SJCRH30 (cell line): ENCODE measurements around the gene CNTNAP2. TPM values are rescaled to one million over a fixed set of nuclear protein-coding genes. Genes with fewer than 3 reads are reported as not detected.
A peak's percentile ranks its signal among the peaks of the same experiment; 100 is the strongest.

ENCODE experiments used
- DNase-seq, 2 experiments: peaks; one replicate each; pipeline ENCODE4 v3.0.0-alpha.2; 2015 to 2020
- H3K27ac ChIP-seq: fragments of 250-450 bp; sonication (Bioruptor Pico); 2 replicates; pipeline ENCODE4 v1.5.1; 2020; ENCODE audit warnings: mild to moderate bottlenecking, moderate library complexity
- H3K27me3 ChIP-seq: fragments of 250-450 bp; sonication (Bioruptor Pico); 2 replicates; pipeline ENCODE4 v1.5.1; 2020; ENCODE audit warnings: mild to moderate bottlenecking, moderate library complexity
- H3K36me3 ChIP-seq: fragments of 250-450 bp; sonication (Bioruptor Pico); 2 replicates; pipeline ENCODE4 v1.5.1; 2020; ENCODE audit warnings: mild to moderate bottlenecking, moderate library complexity
- H3K4me1 ChIP-seq: fragments of 250-450 bp; sonication (Bioruptor Pico); 2 replicates; pipeline ENCODE4 v1.5.1; 2020; ENCODE audit warnings: mild to moderate bottlenecking, moderate library complexity
- H3K4me3 ChIP-seq: fragments of 250-450 bp; sonication (Bioruptor Pico); 2 replicates; pipeline ENCODE4 v1.5.1; 2020; ENCODE audit warnings: mild to moderate bottlenecking, moderate library complexity
- H3K9me3 ChIP-seq: fragments of 250-450 bp; sonication (Bioruptor Pico); replicated peaks from 2 replicates; pipeline ENCODE4 v1.5.1; 2020; ENCODE audit warnings: mild to moderate bottlenecking, moderate library complexity
- total RNA-seq: library from RNA; depleted of rRNA; stranded (reverse); fragments of >200 nt; shearing (Covaris generic); gene quantifications from 2 replicates; pipeline ENCODE4 v1.2.3, GENCODE V29; 2014

Gene CNTNAP2
- total RNA-seq, 1 experiment from 2014 or later: not detected

DNA sequence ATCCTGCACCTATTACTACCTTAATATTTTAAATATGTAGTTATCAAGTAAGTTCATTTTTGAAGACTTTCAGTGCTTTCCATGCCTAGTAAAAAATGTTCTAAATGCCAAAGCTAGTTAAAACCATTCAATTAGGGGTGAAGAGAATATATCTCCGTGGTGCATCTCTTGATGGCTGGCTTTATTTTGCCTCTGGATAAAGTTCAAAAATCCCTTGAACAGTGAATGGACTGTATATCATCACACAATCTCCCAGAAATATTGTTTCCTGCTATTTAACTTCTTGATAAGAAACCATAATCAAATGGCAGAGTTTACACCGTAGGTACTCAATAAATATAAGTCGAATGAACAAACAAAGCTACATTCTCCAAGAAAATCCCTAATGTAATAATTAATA is 1360.9 kb downstream of the CNTNAP2 start:
- no peaks in the 10 kb centered on the region for H3K36me3 ChIP-seq
- H3K4me1 ChIP-seq: no peaks in the 10 kb centered on the region
- H3K9me3 ChIP-seq: no peaks in the 10 kb centered on the region
- DNase-seq: no peak
- no peaks in the 10 kb centered on the region for H3K27me3 ChIP-seq
- H3K27ac ChIP-seq: no peak overlapping the region
- no peak overlapping the region for H3K4me3 ChIP-seq

GRCh38 chr7:147478796-147479195 is 1362.2 kb downstream of the CNTNAP2 start:
- Histone ChIP-seq H3K4me1 (no peaks in the 10 kb centered on the region), H3K36me3 (no peaks in the 10 kb centered on the region), H3K4me3 (no peak overlapping the region), H3K9me3 (no peaks in the 10 kb centered on the region), H3K27ac (no peak overlapping the region), H3K27me3 (no peaks in the 10 kb centered on the region)
- DNase-seq: no peak

- Histone ChIP-seq H3K4me3 (no peak overlapping the region), H3K9me3 (no peaks in the 10 kb centered on the region), H3K36me3 (no peaks in the 10 kb centered on the region), H3K27ac (no peak overlapping the region), H3K4me1 (no peaks in the 10 kb centered on the region), H3K27me3 (no peaks in the 10 kb centered on the region)
- no peak for DNase-seq
These were observed 1367.2 kb downstream of the CNTNAP2 start for GRCh38 chr7:147483634-147484292.

- H3K4me3 ChIP-seq: no peak overlapping the region
- H3K27ac ChIP-seq: no peak overlapping the region
- H3K4me1 ChIP-seq: no peaks in the 10 kb centered on the region
- no peaks in the 10 kb centered on the region; the same call in 1 of the 2 replicates for H3K9me3 ChIP-seq
- no peaks in the 10 kb centered on the region for H3K36me3 ChIP-seq
- no peak for DNase-seq
- H3K27me3 ChIP-seq: no peaks in the 10 kb centered on the region
These were observed 1369.1 kb downstream of the CNTNAP2 start for GRCh38 chr7:147485660-147486210.

DNA sequence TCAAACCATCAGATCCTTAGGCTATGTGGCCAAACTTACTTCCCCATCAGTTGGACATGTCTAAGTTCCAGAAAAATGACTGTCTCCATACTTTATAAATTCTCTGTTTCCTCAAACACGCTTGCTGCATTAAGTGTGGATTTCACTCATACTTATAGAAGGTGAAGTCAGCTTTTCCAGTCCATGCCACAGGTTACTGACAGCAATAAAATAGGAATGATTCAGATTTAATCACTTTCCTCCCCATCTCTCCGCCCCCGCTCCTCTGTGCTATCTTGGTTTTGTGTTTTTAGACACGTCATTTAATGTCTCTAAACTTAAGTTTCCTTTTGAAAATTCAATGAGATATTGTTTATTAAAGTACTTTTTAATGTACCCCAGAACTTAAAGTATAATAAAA is 1376.0 kb downstream of the CNTNAP2 start:
- Histone ChIP-seq H3K4me1 (no peaks in the 10 kb centered on the region), H3K36me3 (no peaks in the 10 kb centered on the region), H3K27ac (no peak overlapping the region), H3K27me3 (0 out of 2 replicates have a peak, but pooled peaks cover 2% of the 10 kb centered on the region), H3K4me3 (no peak overlapping the region), H3K9me3 (no peaks in the 10 kb centered on the region; the same call in 1 of the 2 replicates)
- no peak for DNase-seq

GRCh38 chr7:147496209-147496608 is 1379.6 kb downstream of the CNTNAP2 start:
- H3K9me3 ChIP-seq: no peaks in the 10 kb centered on the region
- no peak for DNase-seq

GRCh38 chr7:147497246-147497645 is 1380.6 kb downstream of the CNTNAP2 start:
- Histone ChIP-seq H3K4me1 (no peaks in the 10 kb centered on the region), H3K27me3 (0 out of 2 replicates have a peak, but pooled peaks cover 2% of the 10 kb centered on the region), H3K27ac (no peak overlapping the region), H3K36me3 (no peaks in the 10 kb centered on the region), H3K4me3 (no peak overlapping the region), H3K9me3 (no peaks in the 10 kb centered on the region)
- no peak for DNase-seq

More at GRCh38 chr7:147496209-147496608, 1379.6 kb downstream of the CNTNAP2 start:
- no peak overlapping the region for H3K27ac ChIP-seq
- no peaks in the 10 kb centered on the region for H3K4me1 ChIP-seq
- H3K27me3 ChIP-seq: 0 out of 2 replicates have a peak, but pooled peaks cover 2% of the 10 kb centered on the region
- H3K36me3 ChIP-seq: no peaks in the 10 kb centered on the region
- H3K4me3 ChIP-seq: no peak overlapping the region

- no peak for DNase-seq
- no peaks in the 10 kb centered on the region for H3K9me3 ChIP-seq
These were observed 1381.5 kb downstream of the CNTNAP2 start for GRCh38 chr7:147498081-147498480.

GRCh38 chr7:147509035-147509501 is 1392.5 kb downstream of the CNTNAP2 start:
- Histone ChIP-seq H3K36me3 (no peaks in the 10 kb centered on the region), H3K27me3 (peaks cover 3% of the 10 kb centered on the region), H3K9me3 (no peaks in the 10 kb centered on the region), H3K4me3 (no peak overlapping the region), H3K4me1 (no peaks in the 10 kb centered on the region), H3K27ac (no peak overlapping the region)
- no peak for DNase-seq

More at GRCh38 chr7:147498081-147498480, 1381.5 kb downstream of the CNTNAP2 start:
- Histone ChIP-seq H3K36me3 (no peaks in the 10 kb centered on the region), H3K4me1 (no peaks in the 10 kb centered on the region), H3K27ac (no peak overlapping the region), H3K27me3 (0 out of 2 replicates have a peak, but pooled peaks cover 2% of the 10 kb centered on the region), H3K4me3 (no peak overlapping the region)

GRCh38 chr7:147509541-147510200 is 1393.1 kb downstream of the CNTNAP2 start:
- H3K9me3 ChIP-seq: no peaks in the 10 kb centered on the region
- peaks cover 3% of the 10 kb centered on the region for H3K27me3 ChIP-seq
- H3K4me3 ChIP-seq: no peak overlapping the region
- no peak overlapping the region for H3K27ac ChIP-seq
- H3K36me3 ChIP-seq: no peaks in the 10 kb centered on the region
- no peaks in the 10 kb centered on the region for H3K4me1 ChIP-seq
- DNase-seq: no peak

- Histone ChIP-seq H3K4me3 (no peak overlapping the region), H3K36me3 (no peaks in the 10 kb centered on the region), H3K27me3 (peaks cover 3% of the 10 kb centered on the region), H3K27ac (no peak overlapping the region), H3K4me1 (no peaks in the 10 kb centered on the region), H3K9me3 (no peaks in the 10 kb centered on the region)
- DNase-seq: no peak
These were observed 1393.6 kb downstream of the CNTNAP2 start for GRCh38 chr7:147510201-147510542.

DNA sequence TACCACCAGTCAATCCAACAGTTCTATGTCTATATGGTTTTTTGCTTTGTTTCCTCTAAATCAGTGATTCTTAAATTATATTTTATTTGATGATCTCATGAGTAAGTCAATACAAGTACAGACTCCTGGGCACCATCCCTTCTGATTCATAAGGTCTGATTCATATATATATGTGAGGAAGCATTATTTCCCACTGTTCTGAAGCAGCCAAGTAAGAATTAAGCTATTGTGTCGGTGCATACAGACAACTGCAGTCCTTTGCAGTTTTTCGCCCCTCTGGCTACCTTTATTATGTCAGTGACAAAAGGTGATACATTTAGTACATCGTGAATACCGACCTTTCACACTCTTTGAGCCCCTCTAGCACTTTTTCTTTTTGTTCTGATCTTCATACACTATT is 1394.3 kb downstream of the CNTNAP2 start:
- no peaks in the 10 kb centered on the region for H3K36me3 ChIP-seq
- no peaks in the 10 kb centered on the region for H3K4me1 ChIP-seq
- peaks cover 3% of the 10 kb centered on the region for H3K27me3 ChIP-seq
- DNase-seq: no peak
- H3K9me3 ChIP-seq: no peaks in the 10 kb centered on the region
- H3K4me3 ChIP-seq: no peak overlapping the region
- H3K27ac ChIP-seq: no peak overlapping the region

DNA sequence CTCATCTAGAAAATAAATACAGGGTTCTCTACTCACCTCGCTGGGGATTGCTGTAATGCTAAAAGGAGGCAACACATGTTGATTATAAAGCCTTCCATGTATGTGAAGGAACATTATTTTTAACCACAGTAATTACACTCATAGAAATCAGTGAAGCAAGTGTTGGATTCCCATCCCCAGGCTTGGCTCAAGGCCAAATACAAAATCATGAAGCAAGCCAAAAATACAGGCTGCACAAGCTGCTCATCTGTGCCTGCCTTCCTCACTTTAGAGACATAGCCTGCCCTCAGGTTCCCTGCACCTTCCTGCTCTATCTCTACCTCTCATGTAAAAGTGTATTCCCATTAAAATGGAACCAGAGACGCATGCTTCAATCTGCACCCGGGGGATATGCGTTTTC is 1396.8 kb downstream of the CNTNAP2 start:
- Histone ChIP-seq H3K4me1 (no peaks in the 10 kb centered on the region), H3K36me3 (no peaks in the 10 kb centered on the region), H3K4me3 (no peak overlapping the region), H3K9me3 (no peaks in the 10 kb centered on the region), H3K27ac (no peak overlapping the region), H3K27me3 (peaks cover 3% of the 10 kb centered on the region)
- DNase-seq: peak in 1 of 2 experiments; percentile 7

DNA sequence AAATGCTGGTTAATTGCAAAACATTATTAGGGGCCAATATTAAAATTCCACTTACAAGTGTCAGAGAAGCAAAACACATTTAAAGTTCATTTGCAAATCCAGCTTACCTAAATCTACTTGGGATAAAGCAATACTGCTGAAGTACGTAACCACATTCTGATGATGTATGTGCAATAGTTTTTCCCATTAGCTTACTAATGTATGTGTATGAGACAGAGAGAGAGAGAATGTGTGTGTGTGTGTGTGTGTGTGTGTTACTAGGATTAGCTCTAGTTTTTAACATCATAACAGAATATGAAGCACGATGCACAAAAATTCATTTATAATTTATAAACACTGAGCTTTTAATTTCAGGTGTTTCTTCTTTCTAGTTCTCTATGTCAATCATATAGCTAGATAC is 1399.8 kb downstream of the CNTNAP2 start:
- Histone ChIP-seq H3K4me1 (no peaks in the 10 kb centered on the region), H3K27me3 (peaks cover under 1% of the 10 kb centered on the region), H3K27ac (no peak overlapping the region), H3K4me3 (no peak overlapping the region), H3K9me3 (no peaks in the 10 kb centered on the region), H3K36me3 (no peaks in the 10 kb centered on the region)
- DNase-seq: no peak

- H3K36me3 ChIP-seq: no peaks in the 10 kb centered on the region
- no peaks in the 10 kb centered on the region for H3K9me3 ChIP-seq
- H3K4me3 ChIP-seq: no peak overlapping the region
- H3K4me1 ChIP-seq: no peaks in the 10 kb centered on the region
- peak in 1 of 2 experiments; percentile 6 for DNase-seq
- 0 out of 2 replicates have a peak, but pooled peaks cover 3% of the 10 kb centered on the region for H3K27me3 ChIP-seq
- H3K27ac ChIP-seq: no peak overlapping the region
These were observed 1402.5 kb downstream of the CNTNAP2 start for GRCh38 chr7:147519062-147519461.
